Thyroid gland (tissue), 4 donors: ENCODE results near the gene ATP8B1. TPM values are rescaled to one million over a fixed set of nuclear protein-coding genes. Genes with fewer than 3 reads are reported as not detected.

ENCODE experiments used
- DNase-seq, 2 donors: peaks; one replicate each; pipeline ENCODE4 v3.0.0-alpha.2; 2019
- H3K27ac ChIP-seq, 3 donors: fragments of 200-600 bp; sonication (generic); 1 replicate in 2 of 3; 2 replicates in 1 of 3; pipeline ENCODE4 v1.5.1; 2016 to 2019; ENCODE audit warnings: mild to moderate bottlenecking in 1 of 3, moderate library complexity in 1 of 3
- H3K27me3 ChIP-seq: fragments of 200-600 bp; sonication (generic); one replicate; pipeline ENCODE4 v1.5.1; 2019
- H3K36me3 ChIP-seq, 2 donors: fragments of 200-600 bp; sonication (generic); one replicate each; pipeline ENCODE4 v1.5.1; 2016 to 2019
- H3K4me1 ChIP-seq, 2 donors: fragments of 200-600 bp; sonication (generic); one replicate each; pipeline ENCODE4 v1.5.1; 2017 to 2019
- H3K4me3 ChIP-seq, 3 donors: fragments of 200-600 bp; sonication (generic); replicated peaks in 1 of 3; 1 replicate in 2 of 3; 2 replicates in 1 of 3; pipeline ENCODE4 v1.5.1; 2016; ENCODE audit warnings: mild to moderate bottlenecking in 1 of 3
- H3K9me3 ChIP-seq: fragments of 200-600 bp; sonication (generic); one replicate; pipeline ENCODE4 v1.5.1; 2017
- CTCF ChIP-seq, 6 experiments: fragments of 200-600 bp in 3 of 6; fragments of 450-650 bp in 3 of 6; sonication (generic) in 3 of 6; IDR thresholded peaks; one replicate each; pipeline ENCODE4 v1.5.1; 2016 to 2019; ENCODE audit warnings: antibody characterized with exemption in 6 of 6, mild to moderate bottlenecking in 2 of 6, inconsistent platforms in 1 of 6, moderate library complexity in 1 of 6
- POLR2A ChIP-seq, 2 donors: fragments of 450-650 bp; IDR thresholded peaks; one replicate each; pipeline ENCODE4 v1.6.1; 2017; ENCODE audit warnings: antibody characterized with exemption in 2 of 2, mild to moderate bottlenecking in 2 of 2, moderate library complexity in 1 of 2
- WGBS, 2 donors: methylation state at CpG; one replicate each; pipeline ENCODE4 v1.1.5; 2017; 5-methylcytosine and 5-hydroxymethylcytosine counted together
- intact Hi-C: fragments of 100-400 bp; cut with DNase I; formaldehyde crosslinking; loops from one replicate; pipeline ENCODE4 v1.15.1; 2023
- total RNA-seq, 4 donors: library from RNA; depleted of rRNA; stranded (reverse); fragments of >200 nt; gene quantifications; one replicate each; pipeline ENCODE4 v1.2.3, GENCODE V29; 2016

The ATP8B1 gene
- total RNA-seq, 4 donors from 2014 or later: 45.8 to 71.8 (median 58.2) TPM

GRCh38 chr18:57715671-57716070, 87.4 kb downstream of the ATP8B1 start:
- no peaks in the 10 kb centered on the region for H3K27me3 ChIP-seq
- H3K9me3 ChIP-seq: no peaks in the 10 kb centered on the region
- DNase-seq: no peak
- H3K4me1 ChIP-seq: peaks cover 12 to 26% of the 10 kb centered on the region in 2 donors
- no peak overlapping the region for H3K27ac ChIP-seq
- WGBS, 2 donors: 76 to 84% methylated on average over 1 of the region's 1 CpG
- H3K4me3 ChIP-seq: no peak overlapping the region
- intact Hi-C loops: no loop called here
- TF ChIP-seq POLR2A (IDR thresholded peaks at IDR 0.05) (no peak), CTCF (IDR thresholded peaks at IDR 0.05) (no peak)
- H3K36me3 ChIP-seq: no peaks in the 10 kb centered on the region

GRCh38 chr18:57715073-57715472, 88.0 kb downstream of the ATP8B1 start:
- no peak overlapping the region for H3K27ac ChIP-seq
- WGBS, 2 donors: 96 to 99% methylated on average over 2 of the region's 2 CpGs

GRCh38 chr18:57710226-57710625, 92.9 kb downstream of the ATP8B1 start:
- peak overlapping the region in 2 of 3 donors; percentile 22 to 91 for H3K27ac ChIP-seq
- 92 to 96% methylated on average over 4 of the region's 4 CpGs for WGBS, 2 donors

More at GRCh38 chr18:57715073-57715472, 88.0 kb downstream of the ATP8B1 start:
- intact Hi-C loops: no loop called here
- H3K27me3 ChIP-seq: no peaks in the 10 kb centered on the region
- H3K36me3 ChIP-seq: no peaks in the 10 kb centered on the region
- no peaks in the 10 kb centered on the region for H3K9me3 ChIP-seq
- TF ChIP-seq POLR2A (IDR thresholded peaks at IDR 0.05) (no peak), CTCF (IDR thresholded peaks at IDR 0.05) (no peak)
- peaks cover 12 to 26% of the 10 kb centered on the region in 2 donors for H3K4me1 ChIP-seq
- no peak overlapping the region for H3K4me3 ChIP-seq
- no peak for DNase-seq

GRCh38 chr18:57709335-57709734, 93.8 kb downstream of the ATP8B1 start:
- Histone ChIP-seq H3K4me3 (no peak overlapping the region), H3K27me3 (no peaks in the 10 kb centered on the region), H3K4me1 (peaks cover 27 to 38% of the 10 kb centered on the region in 2 donors), H3K27ac (peak overlapping the region; percentile 27 to 53 (median 48)), H3K36me3 (no peaks in the 10 kb centered on the region), H3K9me3 (no peaks in the 10 kb centered on the region)
- DNase-seq: no peak
- TF ChIP-seq CTCF (IDR thresholded peaks at IDR 0.05): no peak
- no peak for TF ChIP-seq POLR2A (IDR thresholded peaks at IDR 0.05)
- 38 to 41% methylated on average over 1 of the region's 1 CpG for WGBS, 2 donors
- intact Hi-C loops: loop anchor here (10.0 kb wide), 1 partner anchor 95 kb away; the partner anchor contains the start of gene ATP8B1

More at GRCh38 chr18:57710226-57710625, 92.9 kb downstream of the ATP8B1 start:
- H3K4me1 ChIP-seq: peaks cover 27 to 38% of the 10 kb centered on the region in 2 donors
- TF ChIP-seq CTCF (IDR thresholded peaks at IDR 0.05): no peak
- TF ChIP-seq POLR2A (IDR thresholded peaks at IDR 0.05): no peak
- DNase-seq: no peak
- no peaks in the 10 kb centered on the region for H3K36me3 ChIP-seq
- H3K27me3 ChIP-seq: no peaks in the 10 kb centered on the region
- H3K9me3 ChIP-seq: no peaks in the 10 kb centered on the region
- H3K4me3 ChIP-seq: no peak overlapping the region
- intact Hi-C loops: no loop called here

- H3K4me3 ChIP-seq: no peak overlapping the region
- 78 to 83% methylated on average over 3 of the region's 3 CpGs for WGBS, 2 donors
- H3K27ac ChIP-seq: peak overlapping the region in 2 of 3 donors; percentile 27 to 53
- TF ChIP-seq CTCF (IDR thresholded peaks at IDR 0.05): no peak
- TF ChIP-seq POLR2A (IDR thresholded peaks at IDR 0.05): no peak
- H3K36me3 ChIP-seq: no peaks in the 10 kb centered on the region
- peak in 1 of 2 donors; percentile 29 for DNase-seq
- intact Hi-C loops: loop anchor here (10.0 kb wide), 1 partner anchor 97 kb away; the partner anchor contains the start of gene ATP8B1
- peaks cover 27 to 36% of the 10 kb centered on the region in 2 donors for H3K4me1 ChIP-seq
- no peaks in the 10 kb centered on the region for H3K9me3 ChIP-seq
- no peaks in the 10 kb centered on the region for H3K27me3 ChIP-seq
These were observed 94.8 kb downstream of the ATP8B1 start for GRCh38 chr18:57708288-57708687.
